Colonic mucosa (tissue), 4 donors: ENCODE measurements around the gene VSTM1. TPM values are rescaled to one million over a fixed set of nuclear protein-coding genes. Genes with fewer than 3 reads are reported as not detected.

Experiments
- DNase-seq: peaks from one replicate; pipeline ENCODE4 v3.0.0-alpha.2; 2020
- H3K27ac ChIP-seq: fragments of 200-600 bp; one replicate; pipeline ENCODE4 v1.8.0; 2021
- H3K27me3 ChIP-seq: fragments of 200-600 bp; one replicate; pipeline ENCODE4 v1.8.0; 2021
- H3K36me3 ChIP-seq: fragments of 200-600 bp; one replicate; pipeline ENCODE4 v1.8.0; 2021
- H3K4me1 ChIP-seq: fragments of 200-600 bp; one replicate; pipeline ENCODE4 v1.8.0; 2021; ENCODE audit warnings: mild to moderate bottlenecking
- H3K4me3 ChIP-seq: fragments of 200-600 bp; one replicate; pipeline ENCODE4 v1.8.0; 2021
- H3K9ac ChIP-seq, 2 donors: one replicate each; pipeline ENCODE4 v1.7.0; 2013; ENCODE audit warnings: control low read depth in 2 of 2, low read depth in 2 of 2, low read length in 2 of 2
- H3K9me3 ChIP-seq: fragments of 200-600 bp; one replicate; pipeline ENCODE4 v1.8.0; 2021
- intact Hi-C: fragments of 100-400 bp; cut with DNase I; formaldehyde crosslinking; loops from one replicate; pipeline ENCODE4 v1.14.1; 2022
- total RNA-seq, 2 donors: library from RNA; stranded (reverse); fragmentation: NEBNext Ultra II Directional in 1 of 2; extraction: Animal tissue kit (Norgen Biotek cat#: 25700) in 1 of 2; gene quantifications; one replicate each; pipeline ENCODE4 v1.2.1, GENCODE V29; 2021
- TF ChIP-seq, protein P1 (sequence below): fragments of 200-600 bp; IDR thresholded peaks from one replicate; pipeline ENCODE4 v1.8.0; 2022; ENCODE audit warnings: antibody characterized with exemption, mild to moderate bottlenecking
- donor health status: healthy.
- donor health status: DM: no; HTN: no; CAD: no.
- donor health status: DM: no; HTN: no; CAD: no.

Gene VSTM1
- total RNA-seq, 2 donors from 2014 or later, result not detected

DNA sequence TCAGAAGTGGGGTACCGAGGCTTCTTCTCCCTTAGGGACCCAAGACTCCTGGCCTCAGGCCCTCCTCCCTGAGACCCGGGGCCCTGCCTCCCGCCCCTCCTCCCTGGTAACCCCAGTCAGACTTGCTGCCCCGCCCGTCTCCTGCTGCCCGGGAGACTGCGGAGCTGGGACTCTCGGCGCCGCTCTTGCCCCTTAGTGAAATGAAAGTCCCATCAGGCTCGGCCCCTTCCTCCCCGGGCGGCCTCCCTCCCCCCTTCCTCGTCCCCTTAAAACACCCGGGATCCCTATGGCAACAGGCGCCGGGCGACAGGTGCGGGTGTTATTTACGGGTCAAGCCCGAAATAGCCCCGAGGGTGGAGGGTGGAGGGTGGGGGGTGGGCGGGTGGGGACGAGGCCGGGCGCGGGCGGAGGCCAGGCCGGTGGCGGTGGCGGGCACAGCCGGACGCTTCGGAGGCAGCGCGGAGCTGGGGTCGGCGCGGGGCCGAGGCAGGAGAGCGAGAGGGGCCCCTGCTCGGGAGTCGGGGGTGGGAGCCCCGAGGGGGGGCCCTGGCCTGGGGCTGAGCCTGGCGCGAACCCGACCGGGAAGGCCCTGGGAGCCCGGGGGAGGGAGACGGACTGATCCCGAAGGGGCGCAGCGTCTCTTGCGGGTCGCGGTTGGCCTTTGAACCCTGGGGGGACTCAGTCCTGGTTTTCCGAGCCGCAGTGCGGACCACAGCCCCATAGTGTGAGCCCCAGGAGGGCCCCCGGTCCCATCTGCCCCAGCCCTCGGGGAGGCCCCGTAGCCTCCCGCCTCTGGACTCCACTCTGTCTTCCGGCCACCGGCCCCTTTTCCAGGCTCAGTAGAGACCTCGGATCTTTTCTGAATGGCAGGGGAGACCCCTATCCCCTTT lies 72.2 kb downstream of the VSTM1 start, which contains the start of gene CACNG6:
Gene CACNG6 (plus strand): TSS at position 414 of the 890 bp plus-strand sequence. CDS start 1,241 bp downstream, outside the sequence.
- H3K4me3 ChIP-seq, result peak within 1 kb of the TSS; percentile 17

More for the DNA sequence above, 72.2 kb downstream of the VSTM1 start, which contains the start of gene CACNG6:
- Histone ChIP-seq H3K9me3 (no peaks in the 10 kb centered on the region), H3K9ac (no peak within 1 kb of the TSS), H3K27ac (no peak within 1 kb of the TSS), H3K36me3 (no peaks in the 10 kb centered on the region), H3K4me1 (no peaks in the 10 kb centered on the region), H3K27me3 (peaks cover 17% of the 10 kb centered on the region)
- TF ChIP-seq, protein P1, sequence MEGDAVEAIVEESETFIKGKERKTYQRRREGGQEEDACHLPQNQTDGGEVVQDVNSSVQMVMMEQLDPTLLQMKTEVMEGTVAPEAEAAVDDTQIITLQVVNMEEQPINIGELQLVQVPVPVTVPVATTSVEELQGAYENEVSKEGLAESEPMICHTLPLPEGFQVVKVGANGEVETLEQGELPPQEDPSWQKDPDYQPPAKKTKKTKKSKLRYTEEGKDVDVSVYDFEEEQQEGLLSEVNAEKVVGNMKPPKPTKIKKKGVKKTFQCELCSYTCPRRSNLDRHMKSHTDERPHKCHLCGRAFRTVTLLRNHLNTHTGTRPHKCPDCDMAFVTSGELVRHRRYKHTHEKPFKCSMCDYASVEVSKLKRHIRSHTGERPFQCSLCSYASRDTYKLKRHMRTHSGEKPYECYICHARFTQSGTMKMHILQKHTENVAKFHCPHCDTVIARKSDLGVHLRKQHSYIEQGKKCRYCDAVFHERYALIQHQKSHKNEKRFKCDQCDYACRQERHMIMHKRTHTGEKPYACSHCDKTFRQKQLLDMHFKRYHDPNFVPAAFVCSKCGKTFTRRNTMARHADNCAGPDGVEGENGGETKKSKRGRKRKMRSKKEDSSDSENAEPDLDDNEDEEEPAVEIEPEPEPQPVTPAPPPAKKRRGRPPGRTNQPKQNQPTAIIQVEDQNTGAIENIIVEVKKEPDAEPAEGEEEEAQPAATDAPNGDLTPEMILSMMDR, result no peak
- intact Hi-C loops, result no loop called here
- no peak for DNase-seq

Other genes starting within 250 kb of the VSTM1 start
- gene NLRP12, start 239.6 kb downstream of the VSTM1 start, total RNA-seq, result under 1 TPM in 1 of 2 donors, not detected in 1; 0.11 TPM
- 100 to 1,000 TPM in 1 of 2 donors, 10 to 100 TPM in 1; 80.5 to 110 TPM for gene MYADM, start 196.0 kb downstream of the VSTM1 start, total RNA-seq
- under 1 TPM; 0.08 to 0.22 TPM for gene PRKCG, start 181.7 kb downstream of the VSTM1 start, total RNA-seq
- gene CACNG7, start 154.6 kb downstream of the VSTM1 start, total RNA-seq, result under 1 TPM in 1 of 2 donors, not detected in 1; 0.16 TPM
- under 1 TPM; 0.02 to 0.03 TPM for gene CACNG8, start 101.0 kb downstream of the VSTM1 start, total RNA-seq
- gene CACNG6, start 72.3 kb downstream of the VSTM1 start, total RNA-seq, result not detected
- gene TARM1, start 17.5 kb upstream of the VSTM1 start, total RNA-seq, result not detected
- gene OSCAR, start 36.9 kb upstream of the VSTM1 start, total RNA-seq, result 1 to 10 TPM in 1 of 2 donors, under 1 TPM in 1; 0.57 to 1.6 TPM
- gene NDUFA3, start 39.0 kb upstream of the VSTM1 start, total RNA-seq, result 100 to 1,000 TPM; 138 to 188 TPM
- gene TFPT, start 51.8 kb upstream of the VSTM1 start, total RNA-seq, result 10 to 100 TPM; 15.9 to 17.2 TPM
- gene PRPF31, start 51.9 kb upstream of the VSTM1 start, total RNA-seq, result 10 to 100 TPM; 39.5 to 65.6 TPM
- gene CNOT3, start 73.9 kb upstream of the VSTM1 start, total RNA-seq, result 10 to 100 TPM; 38.4 to 57.3 TPM
- gene LENG1, start 95.8 kb upstream of the VSTM1 start, total RNA-seq, result 1 to 10 TPM; 6.2 to 8.1 TPM
- 100 to 1,000 TPM in 1 of 2 donors, 10 to 100 TPM in 1; 80.9 to 165 TPM for gene TMC4, start 109.3 kb upstream of the VSTM1 start, total RNA-seq
- 100 to 1,000 TPM; 122 to 142 TPM for gene MBOAT7, start 125.7 kb upstream of the VSTM1 start, total RNA-seq
- gene TSEN34, start 127.4 kb upstream of the VSTM1 start, total RNA-seq, result 10 to 100 TPM; 47.9 to 52.7 TPM
- 1,000 to 10,000 TPM; 1,149 to 1,300 TPM for gene RPS9, start 137.0 kb upstream of the VSTM1 start, total RNA-seq
- 1 to 10 TPM in 1 of 2 donors, under 1 TPM in 1; 0.44 to 4.1 TPM for gene LILRB3, start 159.1 kb upstream of the VSTM1 start, total RNA-seq
- gene LILRA6, start 178.9 kb upstream of the VSTM1 start, total RNA-seq, result 1 to 10 TPM in 1 of 2 donors, under 1 TPM in 1; 0.54 to 2.3 TPM
- 1 to 10 TPM; 2.2 to 8.6 TPM for gene LILRB5, start 193.4 kb upstream of the VSTM1 start, total RNA-seq
- gene LILRB2, start 217.2 kb upstream of the VSTM1 start, total RNA-seq, result 1 to 10 TPM; 1.3 to 5.3 TPM
- 1 to 10 TPM in 1 of 2 donors, under 1 TPM in 1; 0.42 to 2.7 TPM for gene LILRA5, start 249.3 kb upstream of the VSTM1 start, total RNA-seq